Measurements from ENCODE around the gene KCNIP3. TPM values are rescaled to one million over a fixed set of nuclear protein-coding genes. Genes with fewer than 3 reads are reported as not detected.

Gene KCNIP3
- total and polyA plus RNA-seq, 9 of the 15 experiments (the other 6 are each of a cell fraction or from before 2014, with no cell fraction given) = 0.04 TPM; not detected in 8

- H3K9me3 ChIP-seq (replicated peaks; ENCODE audit: control insufficient read depth, insufficient read depth, low read depth, low read length) = no peaks in the 10 kb centered on the region
- no peaks in the 10 kb centered on the region for H3K36me3 ChIP-seq (ENCODE audit: control insufficient read depth, insufficient read depth, low read length)
- DNase-seq (ENCODE audit: extremely low read depth in 1 of 4, low spot score in 3 of 4) (no peak), ATAC-seq (no peak), FAIRE-seq (no peak)
- CTCF ChIA-PET (ENCODE audit: low intra/inter-chr PET ratio) = no interaction called here
- H3K79me2 ChIP-seq (ENCODE audit: control insufficient read depth, insufficient read depth, low read length) = no peaks in the 10 kb centered on the region
- intact Hi-C loops (cut with micrococcal nuclease) (no loop called here), in situ Hi-C loops (cut with MboI) (no loop called here)
- H2AFZ ChIP-seq (ENCODE audit: low read depth, low read length) = no peak overlapping the region
- peaks cover 14 to 57% of the 10 kb centered on the region in 2 experiments for H3K27me3 ChIP-seq (ENCODE audit: control insufficient read depth in 2 of 2, insufficient read depth in 2 of 2, low read length in 2 of 2)
- no peak overlapping the region for H3K4me2 ChIP-seq (ENCODE audit: insufficient read depth, low read length)
- peaks cover 4% of the 10 kb centered on the region for H4K20me1 ChIP-seq (replicated peaks; ENCODE audit: control insufficient read depth, insufficient read depth, low read length)
- H3K4me3 ChIP-seq = no peak overlapping the region
- H3K9me1 ChIP-seq (ENCODE audit: control insufficient read depth, insufficient read depth, low read length) = peaks cover 4% of the 10 kb centered on the region
- WGBS (ENCODE audit: insufficient coverage, low coverage, missing lambda C conversion rate) = 0% methylated on average over 6 of the region's 7 CpGs
- no peak overlapping the region for H3K27ac ChIP-seq (ENCODE audit: extremely low read depth, low read depth, low read length)
- POLR2A ChIA-PET = no interaction called here
- H3K4me1 ChIP-seq (replicated peaks in 1 of 2; ENCODE audit: control insufficient read depth in 2 of 2, insufficient read depth in 2 of 2, low read length in 2 of 2) = no peaks in the 10 kb centered on the region
- no TSS peak for BruUV-seq (replicated peaks)
- no peak overlapping the region for H3K9ac ChIP-seq (ENCODE audit: insufficient read depth in 1 of 2, low read depth in 2 of 2, low read length in 2 of 2)
- no peak for TF ChIP-seq HDAC8 (tag; IDR thresholded peaks at IDR 0.05)
- no peak for TF ChIP-seq ZKSCAN3 (CRISPR knock-in tag; IDR thresholded peaks at IDR 0.05)
- TF ChIP-seq TCF15 (CRISPR knock-in tag; IDR thresholded peaks at IDR 0.05) = no peak
- no peak for TF ChIP-seq PML (IDR thresholded peaks at IDR 0.05; ENCODE audit: low read length)
- no peak for TF ChIP-seq BCL6 (CRISPR knock-in tag; IDR thresholded peaks at IDR 0.05)
- no peak for TF ChIP-seq CEBPZ (IDR thresholded peaks at IDR 0.05; ENCODE audit: borderline replicate concordance, low read depth, low read length)
- TF ChIP-seq HNRNPUL1 (IDR thresholded peaks at IDR 0.05; ENCODE audit: low read length) = no peak
- no peak for TF ChIP-seq NR3C1 (CRISPR knock-in tag; IDR thresholded peaks at IDR 0.05)
- no peak for TF ChIP-seq DIDO1 (tag; IDR thresholded peaks at IDR 0.05; ENCODE audit: low read depth)
- no peak for TF ChIP-seq ELK1 (CRISPR knock-in tag; IDR thresholded peaks at IDR 0.05)
- TF ChIP-seq HSF4 (CRISPR knock-in tag; IDR thresholded peaks at IDR 0.05; ENCODE audit: borderline replicate concordance) = no peak
- no peak for TF ChIP-seq STAT5B (CRISPR knock-in tag; IDR thresholded peaks at IDR 0.05)
- no peak for TF ChIP-seq MTA1 (IDR thresholded peaks at IDR 0.05; ENCODE audit: borderline replicate concordance)
- TF ChIP-seq HMGXB4 (CRISPR knock-in tag; IDR thresholded peaks at IDR 0.05) = no peak
- TF ChIP-seq ILK (tag; IDR thresholded peaks at IDR 0.05; ENCODE audit: borderline replicate concordance, low read depth) = no peak
- no peak for TF ChIP-seq MAX (CRISPR knock-in tag; IDR thresholded peaks at IDR 0.05)
- no peak for TF ChIP-seq ETV5 (CRISPR knock-in tag; IDR thresholded peaks at IDR 0.05; ENCODE audit: low read depth)
Observed at GRCh38 chr2:95337829-95338228, 40.7 kb downstream of the KCNIP3 start.

All from K562 (cell line).